SHP77 treated with DMSO at 0.1 percent for 48 hours (cell line): ENCODE results near the gene HES1.
A peak's percentile ranks its signal among the peaks of the same experiment; 100 is the strongest.
"Not testable (repeated sequence)": the region's sequence is repeated elsewhere in the genome, so short reads cannot be mapped to it uniquely, and the experiment has no call there.

ENCODE experiments used
- DNase-seq: peaks from one replicate; lab custom pipeline; 2025; lab: John Stamatoyannopoulos, UW

Gene HES1

GRCh38 chr3:194135806-194136518 is at the start of gene HES1:
Gene HES1, plus strand, starts transcription at chr3:194136148. Its CDS starts 233 bp downstream, at chr3:194136381.
- peak; percentile 72 for DNase-seq

DNA sequence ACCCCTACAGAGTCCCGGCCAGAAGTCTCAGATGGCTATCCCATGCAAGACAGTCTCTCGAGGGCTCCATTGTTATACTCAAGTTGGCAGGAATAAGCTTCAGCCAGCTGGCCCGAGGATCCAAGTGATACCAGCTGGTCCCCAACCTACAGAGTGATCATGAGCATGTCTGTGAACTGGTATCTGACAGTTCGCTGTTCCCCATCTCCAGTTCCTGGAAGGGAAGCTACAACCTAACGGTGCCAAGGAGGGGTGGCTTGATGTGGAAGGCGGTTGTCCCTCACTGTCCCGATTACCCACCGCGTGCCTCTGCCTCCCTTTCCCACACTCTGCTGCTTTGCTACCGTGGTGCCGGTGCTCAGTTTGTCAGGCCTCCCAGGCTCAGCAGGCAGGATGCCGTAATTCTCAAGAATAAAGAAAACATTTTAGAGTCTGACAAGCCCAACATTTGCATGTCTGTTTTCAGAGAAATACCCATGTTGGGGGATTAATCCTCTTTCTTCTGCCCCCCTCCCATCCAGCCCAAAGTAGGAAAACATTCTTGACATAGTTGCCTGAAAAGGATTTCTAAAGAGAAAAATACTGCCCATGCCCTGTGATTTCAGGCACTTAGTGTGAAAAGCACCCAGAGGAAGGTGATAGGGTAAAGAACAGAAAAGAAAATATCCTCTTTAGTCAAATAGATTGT is 49.4 kb upstream of the HES1 start:
- DNase-seq = no peak

- no peak for DNase-seq
These were observed 48.7 kb upstream of the HES1 start for GRCh38 chr3:194087280-194087679.

- no peak for DNase-seq
These were observed 47.7 kb upstream of the HES1 start for GRCh38 chr3:194087995-194088855.

- no peak for DNase-seq
These were observed 46.4 kb upstream of the HES1 start for GRCh38 chr3:194089357-194090177.

- DNase-seq = not testable (repeated sequence)
These were observed 45.8 kb upstream of the HES1 start for GRCh38 chr3:194090178-194090555.

- no peak for DNase-seq
These were observed 45.2 kb upstream of the HES1 start for GRCh38 chr3:194090716-194091115.

- no peak for DNase-seq
These were observed 44.8 kb upstream of the HES1 start for GRCh38 chr3:194091141-194091540.

DNA sequence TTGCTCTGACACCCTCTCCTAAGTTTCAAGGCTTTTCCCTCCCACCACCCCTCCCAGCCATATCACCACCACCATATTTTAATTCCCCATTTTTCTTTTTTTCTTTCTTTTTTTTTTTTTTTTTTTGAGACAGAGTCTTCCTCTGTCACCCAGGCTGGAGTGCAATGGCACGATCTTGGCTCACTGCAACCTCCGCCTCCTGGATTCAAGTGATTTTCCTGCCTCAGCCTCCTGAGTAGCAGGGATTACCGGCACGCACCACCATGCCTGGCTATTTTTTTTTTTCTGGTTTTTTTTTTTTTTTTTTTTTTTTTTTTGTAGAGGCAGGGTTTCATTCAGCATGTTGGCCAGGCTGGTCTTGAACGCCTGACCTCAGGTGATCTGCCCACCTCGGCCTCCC is 44.1 kb upstream of the HES1 start:
- not testable (repeated sequence) for DNase-seq

GRCh38 chr3:194092881-194093301 is 43.1 kb upstream of the HES1 start:
- DNase-seq = no peak

- no peak for DNase-seq
These were observed 42.1 kb upstream of the HES1 start for GRCh38 chr3:194093842-194094241.

GRCh38 chr3:194095464-194095863 is 40.5 kb upstream of the HES1 start:
- peak; percentile 66 for DNase-seq

GRCh38 chr3:194095902-194096301 is 40.0 kb upstream of the HES1 start:
- DNase-seq = no peak

GRCh38 chr3:194097141-194097882 is 38.6 kb upstream of the HES1 start:
- DNase-seq = no peak

GRCh38 chr3:194098081-194098842 is 37.7 kb upstream of the HES1 start:
- no peak for DNase-seq

- DNase-seq = no peak
These were observed 37.1 kb upstream of the HES1 start for GRCh38 chr3:194098843-194099183.

DNA sequence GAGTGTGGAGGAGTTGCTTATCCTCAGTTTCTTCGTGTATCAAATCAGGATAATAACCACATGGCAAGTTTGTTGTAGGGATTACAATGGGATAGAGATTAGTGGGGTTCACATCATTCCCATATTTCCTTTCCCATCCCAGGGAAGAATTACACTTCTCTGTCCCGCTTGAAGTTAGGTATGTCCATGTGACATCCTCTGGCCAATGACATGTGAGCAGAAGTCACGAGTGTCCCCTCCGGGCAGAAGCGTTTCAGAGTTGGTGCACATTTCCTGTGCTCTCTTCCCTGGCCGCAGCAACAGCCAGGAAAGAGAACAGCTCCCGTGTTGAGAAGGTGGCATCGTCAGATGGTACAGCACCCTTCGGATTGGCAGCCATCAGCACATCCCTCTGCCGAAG is 36.7 kb upstream of the HES1 start:
- DNase-seq = no peak

DNA sequence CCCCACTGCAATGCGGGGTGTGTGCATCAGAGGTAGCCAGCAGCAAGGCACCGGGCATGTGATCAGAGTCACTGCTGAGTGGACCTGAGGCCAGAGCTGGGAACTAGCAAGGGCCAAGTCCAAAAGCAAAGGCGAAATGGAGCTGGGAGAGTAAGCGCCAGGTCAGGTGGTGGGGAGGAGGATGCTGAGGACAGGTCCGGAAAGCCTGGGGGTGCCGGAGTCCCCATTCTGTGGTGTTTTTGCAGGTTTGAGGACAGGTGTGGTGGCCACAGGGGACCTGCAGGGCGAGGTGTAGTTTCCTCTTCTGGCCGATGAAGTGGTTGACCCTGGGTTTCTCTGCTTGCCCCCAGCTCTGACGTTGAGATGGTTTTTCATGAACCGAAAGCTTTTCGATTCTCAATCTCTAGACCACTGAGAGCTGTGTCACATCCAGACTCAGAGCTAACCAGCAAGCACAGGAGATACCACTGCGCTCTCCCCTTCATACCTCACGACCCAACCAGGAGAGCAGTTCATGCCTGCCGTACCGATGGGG is 35.0 kb upstream of the HES1 start:
- DNase-seq = no peak

DNA sequence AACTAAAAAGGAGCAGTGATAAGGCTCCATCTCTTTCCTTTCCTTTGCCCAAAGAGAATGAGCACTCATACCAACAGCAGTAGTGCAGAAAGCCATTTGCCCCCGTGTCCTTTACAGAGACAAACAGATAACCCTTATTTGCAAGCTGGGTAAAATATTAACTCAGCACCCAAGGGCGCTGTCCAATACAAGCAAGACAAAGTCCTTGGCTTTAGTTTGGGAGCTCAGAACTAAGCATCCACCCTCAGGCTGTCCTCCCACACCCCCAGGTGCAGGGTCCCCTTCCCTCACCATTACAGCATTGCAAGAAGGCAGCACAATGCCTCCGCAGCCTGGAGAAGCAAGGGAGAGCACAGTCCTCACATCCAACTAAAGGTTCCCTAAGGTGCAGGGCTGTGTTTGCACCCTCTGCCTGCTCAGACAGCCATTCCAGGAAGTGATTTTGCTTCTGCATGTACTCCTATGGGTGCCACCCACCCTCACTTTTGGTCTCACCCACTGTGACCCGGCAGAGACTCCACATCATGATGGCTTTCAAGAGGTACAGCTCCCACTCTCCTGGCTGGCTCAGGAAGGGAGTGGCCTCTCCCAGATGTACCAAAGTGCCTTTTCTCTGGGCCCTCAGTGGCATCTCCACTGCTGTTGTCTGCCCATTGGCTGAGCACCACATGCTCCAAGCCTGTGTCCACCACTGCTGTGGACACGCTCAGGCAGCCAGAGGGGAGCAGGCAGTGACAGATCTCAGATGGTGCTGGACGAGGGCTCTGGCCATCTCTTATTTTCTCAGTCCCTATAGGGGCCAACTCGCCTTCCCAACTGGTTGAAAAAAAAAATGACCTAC is 34.1 kb upstream of the HES1 start:
- no peak for DNase-seq
